ENCODE measurements around the gene MTMR12. TPM values are rescaled to one million over a fixed set of nuclear protein-coding genes. Genes with fewer than 3 reads are reported as not detected.

The MTMR12 gene
- total RNA-seq, 2 experiments from 2014 or later, result 14.1 to 16.0 TPM

GRCh38 chr5:32201122-32201753 lies 111.5 kb downstream of the MTMR12 start:
- H3K9me3 Mint-ChIP-seq, result no peaks in the 10 kb centered on the region
- peaks cover 3% of the 10 kb centered on the region for H3K27me3 Mint-ChIP-seq (ENCODE audit: low read depth)
- intact Hi-C loops (cut with micrococcal nuclease), result no loop called here
- peaks cover 30% of the 10 kb centered on the region for H3K4me1 Mint-ChIP-seq (ENCODE audit: low read depth)
- DNase-seq, result no peak
- H3K36me3 Mint-ChIP-seq (ENCODE audit: low read depth), result no peaks in the 10 kb centered on the region
- no peak overlapping the region for H3K27ac Mint-ChIP-seq
- H3K4me3 Mint-ChIP-seq, result no peak overlapping the region
- CTCF ChIA-PET, result no interaction called here

DNA sequence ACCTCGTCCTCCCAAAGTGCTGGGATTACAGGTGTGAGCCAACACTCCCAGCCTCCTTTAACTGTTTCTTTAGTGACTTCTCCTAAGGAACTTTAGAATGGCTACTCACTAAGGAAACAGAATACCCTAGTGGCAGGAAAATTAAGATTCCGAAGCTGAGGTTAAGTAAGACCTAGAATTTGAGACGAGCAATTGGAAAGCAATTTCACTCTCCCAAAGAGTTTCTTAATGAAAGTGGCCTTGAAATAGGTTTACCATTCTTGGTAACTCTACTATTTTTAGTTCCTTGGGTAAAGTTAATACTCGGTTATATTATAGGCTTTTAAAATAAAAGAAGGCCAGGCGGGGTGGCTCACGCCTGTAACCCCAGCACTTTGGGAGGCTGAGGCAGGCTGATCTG lies 115.7 kb downstream of the MTMR12 start:
- intact Hi-C loops (cut with micrococcal nuclease), result no loop called here
- Mint-ChIP-seq H3K9me3 (no peaks in the 10 kb centered on the region), H3K27me3 (ENCODE audit: low read depth) (peaks cover 10% of the 10 kb centered on the region), H3K4me3 (no peak overlapping the region), H3K4me1 (ENCODE audit: low read depth) (peaks cover 13% of the 10 kb centered on the region), H3K27ac (no peak overlapping the region), H3K36me3 (ENCODE audit: low read depth) (no peaks in the 10 kb centered on the region)
- no peak for DNase-seq
- CTCF ChIA-PET, result interaction anchor here (1.6 kb wide), 1 partner anchor 36 kb away, joined by 5 read pairs; no protein-coding TSS in a partner anchor

- no peak for DNase-seq
- H3K4me1 Mint-ChIP-seq (ENCODE audit: low read depth), result peaks cover 9% of the 10 kb centered on the region
- no peaks in the 10 kb centered on the region for H3K9me3 Mint-ChIP-seq
- intact Hi-C loops (cut with micrococcal nuclease), result no loop called here
- H3K4me3 Mint-ChIP-seq, result no peak overlapping the region
- H3K27ac Mint-ChIP-seq, result no peak overlapping the region
- H3K36me3 Mint-ChIP-seq (ENCODE audit: low read depth), result no peaks in the 10 kb centered on the region
- H3K27me3 Mint-ChIP-seq (ENCODE audit: low read depth), result peaks cover 10% of the 10 kb centered on the region
- CTCF ChIA-PET, result no interaction called here
These were observed 117.5 kb downstream of the MTMR12 start for GRCh38 chr5:32195265-32195664.

- Mint-ChIP-seq H3K4me3 (no peak overlapping the region), H3K4me1 (ENCODE audit: low read depth) (no peaks in the 10 kb centered on the region), H3K36me3 (ENCODE audit: low read depth) (no peaks in the 10 kb centered on the region), H3K9me3 (no peaks in the 10 kb centered on the region), H3K27me3 (ENCODE audit: low read depth) (peaks cover 10% of the 10 kb centered on the region), H3K27ac (no peak overlapping the region)
- CTCF ChIA-PET, result interaction anchor here (0.5 to 0.7 kb wide), 2 partner anchors 117 to 584 kb away, joined by 3 to 4 read pairs; no protein-coding TSS in a partner anchor
- intact Hi-C loops (cut with micrococcal nuclease), result no loop called here
- no peak for DNase-seq
These were observed 119.1 kb downstream of the MTMR12 start for GRCh38 chr5:32193591-32193990.

GRCh38 chr5:32190095-32190494 lies 122.6 kb downstream of the MTMR12 start:
- Mint-ChIP-seq H3K9me3 (peaks cover 2% of the 10 kb centered on the region), H3K4me3 (no peak overlapping the region), H3K4me1 (ENCODE audit: low read depth) (no peaks in the 10 kb centered on the region), H3K27me3 (ENCODE audit: low read depth) (peaks cover 10% of the 10 kb centered on the region), H3K27ac (no peak overlapping the region), H3K36me3 (ENCODE audit: low read depth) (no peaks in the 10 kb centered on the region)
- intact Hi-C loops (cut with micrococcal nuclease), result no loop called here
- CTCF ChIA-PET, result no interaction called here
- no peak for DNase-seq

GRCh38 chr5:32187675-32188074 lies 125.1 kb downstream of the MTMR12 start:
- Mint-ChIP-seq H3K4me3 (no peak overlapping the region), H3K27ac (no peak overlapping the region), H3K9me3 (peaks cover 2% of the 10 kb centered on the region), H3K36me3 (ENCODE audit: low read depth) (no peaks in the 10 kb centered on the region), H3K27me3 (ENCODE audit: low read depth) (peaks cover 2% of the 10 kb centered on the region), H3K4me1 (ENCODE audit: low read depth) (no peaks in the 10 kb centered on the region)
- CTCF ChIA-PET, result no interaction called here
- DNase-seq, result no peak
- intact Hi-C loops (cut with micrococcal nuclease), result no loop called here

GRCh38 chr5:32182463-32183063 lies 130.2 kb downstream of the MTMR12 start:
- Mint-ChIP-seq H3K27me3 (ENCODE audit: low read depth) (no peaks in the 10 kb centered on the region), H3K4me1 (ENCODE audit: low read depth) (no peaks in the 10 kb centered on the region), H3K27ac (no peak overlapping the region), H3K4me3 (no peak overlapping the region), H3K36me3 (ENCODE audit: low read depth) (no peaks in the 10 kb centered on the region), H3K9me3 (peaks cover under 1% of the 10 kb centered on the region)
- DNase-seq, result peak; percentile 26
- CTCF ChIA-PET, result no interaction called here
- intact Hi-C loops (cut with micrococcal nuclease), result no loop called here

Other genes with a start within 250 kb of the MTMR12 start
- gene GOLPH3, start 138.6 kb downstream of the MTMR12 start, total RNA-seq, result 10 to 100 TPM; 38.2 to 41.5 TPM
- 10 to 100 TPM; 50.9 to 52.1 TPM for gene ZFR, start 131.8 kb upstream of the MTMR12 start, total RNA-seq